Tibial nerve (tissue), 3 donors: Measurements from ENCODE around the gene SFT2D3.
A peak's percentile ranks its signal among the peaks of the same experiment; 100 is the strongest.

ENCODE experiments used
- POLR2A ChIP-seq, 2 donors: fragments of 450-650 bp; IDR thresholded peaks; one replicate each; pipeline ENCODE4 v1.6.1; 2017; ENCODE audit warnings: antibody characterized with exemption in 2 of 2, mild to moderate bottlenecking in 2 of 2, moderate library complexity in 2 of 2
- TF ChIP-seq, protein P1 (sequence below), 5 experiments: fragments of 200-600 bp in 3 of 5; fragments of 450-650 bp in 2 of 5; sonication (generic) in 3 of 5; IDR thresholded peaks; one replicate each; pipeline ENCODE4 v1.5.1; 2016 to 2019; ENCODE audit warnings: antibody characterized with exemption in 5 of 5, mild to moderate bottlenecking in 3 of 5, moderate library complexity in 2 of 5

DNA sequence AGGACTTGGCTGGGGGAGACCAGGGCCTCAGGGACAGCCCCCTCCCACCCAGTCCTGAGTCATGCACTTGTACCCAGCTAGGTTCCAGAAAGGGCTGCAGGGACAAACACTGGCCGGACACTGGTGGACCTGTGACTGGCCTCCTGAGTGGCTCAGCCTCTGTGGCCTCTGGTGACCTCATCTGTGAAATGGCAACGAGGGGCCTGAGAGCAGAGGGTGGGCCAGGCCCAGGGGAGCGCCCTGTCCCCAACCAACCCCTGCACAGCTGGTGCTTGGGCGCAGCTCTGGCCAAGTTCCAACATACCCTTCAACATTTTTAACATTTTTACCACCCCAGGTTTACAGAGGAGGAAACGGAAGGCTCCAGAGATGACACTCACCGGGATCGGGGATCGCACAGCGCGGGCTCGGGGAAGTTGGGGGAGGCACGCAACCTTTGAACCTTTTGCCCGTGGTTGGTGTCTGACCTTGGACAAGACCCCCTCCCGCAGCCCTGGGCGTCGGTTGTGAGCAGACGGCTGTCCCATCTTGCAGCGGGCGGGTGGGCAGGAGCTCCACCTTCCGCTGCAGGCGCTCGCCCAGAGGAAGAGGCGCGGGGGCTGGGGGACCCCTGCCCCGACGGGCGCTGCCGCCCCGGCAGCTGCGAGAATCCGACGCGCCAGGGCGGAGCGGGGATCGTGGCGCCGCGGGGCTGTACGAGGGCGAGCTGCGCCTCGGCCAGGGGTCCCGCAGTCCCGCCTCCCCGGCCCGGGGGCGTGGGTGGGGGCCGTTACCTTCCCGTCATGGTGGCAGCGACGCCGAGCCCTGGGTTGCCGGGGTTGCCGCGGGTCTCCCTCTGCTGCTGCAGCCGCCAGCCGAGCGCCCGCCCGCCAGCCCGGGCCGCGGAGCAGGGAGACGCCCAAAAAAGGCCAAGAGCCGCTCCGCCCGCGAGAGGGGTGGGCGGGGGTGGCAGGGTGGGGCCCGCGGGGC lies 26.8 kb upstream of the SFT2D3 start:
- TF ChIP-seq, protein P1, sequence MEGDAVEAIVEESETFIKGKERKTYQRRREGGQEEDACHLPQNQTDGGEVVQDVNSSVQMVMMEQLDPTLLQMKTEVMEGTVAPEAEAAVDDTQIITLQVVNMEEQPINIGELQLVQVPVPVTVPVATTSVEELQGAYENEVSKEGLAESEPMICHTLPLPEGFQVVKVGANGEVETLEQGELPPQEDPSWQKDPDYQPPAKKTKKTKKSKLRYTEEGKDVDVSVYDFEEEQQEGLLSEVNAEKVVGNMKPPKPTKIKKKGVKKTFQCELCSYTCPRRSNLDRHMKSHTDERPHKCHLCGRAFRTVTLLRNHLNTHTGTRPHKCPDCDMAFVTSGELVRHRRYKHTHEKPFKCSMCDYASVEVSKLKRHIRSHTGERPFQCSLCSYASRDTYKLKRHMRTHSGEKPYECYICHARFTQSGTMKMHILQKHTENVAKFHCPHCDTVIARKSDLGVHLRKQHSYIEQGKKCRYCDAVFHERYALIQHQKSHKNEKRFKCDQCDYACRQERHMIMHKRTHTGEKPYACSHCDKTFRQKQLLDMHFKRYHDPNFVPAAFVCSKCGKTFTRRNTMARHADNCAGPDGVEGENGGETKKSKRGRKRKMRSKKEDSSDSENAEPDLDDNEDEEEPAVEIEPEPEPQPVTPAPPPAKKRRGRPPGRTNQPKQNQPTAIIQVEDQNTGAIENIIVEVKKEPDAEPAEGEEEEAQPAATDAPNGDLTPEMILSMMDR (IDR thresholded peaks at IDR 0.05): no peak
- TF ChIP-seq POLR2A (IDR thresholded peaks at IDR 0.05): peak in 1 of 2 donors; percentile 14
